ENCODE data around the gene TIMM29. TPM values are rescaled to one million over a fixed set of nuclear protein-coding genes. Genes with fewer than 3 reads are reported as not detected.

Gene TIMM29
- polyA plus RNA-seq, 5 donors: 20.1 to 28.1 (median 23.9) TPM

DNA sequence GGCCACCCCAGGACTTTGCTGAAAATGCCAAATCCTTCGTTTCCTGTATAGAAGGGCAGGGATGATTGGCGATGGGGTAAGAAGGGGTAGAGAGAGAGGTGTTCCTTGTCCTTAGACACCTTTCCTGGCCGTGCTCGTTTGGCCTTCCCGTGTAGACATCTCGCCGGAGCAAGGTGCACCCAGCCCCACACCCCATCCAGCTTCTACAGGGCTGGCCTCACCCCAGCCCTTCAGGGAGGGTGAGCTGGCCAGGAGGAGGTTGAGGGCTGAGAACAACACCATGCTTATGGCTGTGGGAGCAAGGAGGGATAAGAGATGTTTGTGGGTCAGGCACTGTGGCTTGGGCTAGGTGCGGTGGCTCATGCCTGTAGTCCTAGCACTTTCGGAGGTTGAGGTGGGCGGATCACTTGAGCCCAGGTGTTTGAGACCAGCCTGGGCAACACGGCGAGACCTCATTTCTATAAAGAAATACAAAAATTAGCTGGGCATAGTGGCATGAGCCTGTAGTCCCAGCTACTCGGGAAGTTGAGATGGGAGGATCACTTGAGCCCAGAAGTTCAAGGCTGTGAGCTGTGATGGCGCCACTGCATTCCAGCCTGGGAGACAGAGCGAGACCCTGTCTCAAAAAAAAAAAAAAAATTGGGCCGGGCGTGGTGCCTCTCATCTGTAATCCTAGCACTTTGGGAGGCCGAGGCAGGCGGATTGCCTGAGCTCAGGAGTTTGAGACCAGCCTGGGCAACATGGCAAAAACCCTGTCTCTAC lies 47.7 kb downstream of the TIMM29 start:
- no peak for DNase-seq

DNA sequence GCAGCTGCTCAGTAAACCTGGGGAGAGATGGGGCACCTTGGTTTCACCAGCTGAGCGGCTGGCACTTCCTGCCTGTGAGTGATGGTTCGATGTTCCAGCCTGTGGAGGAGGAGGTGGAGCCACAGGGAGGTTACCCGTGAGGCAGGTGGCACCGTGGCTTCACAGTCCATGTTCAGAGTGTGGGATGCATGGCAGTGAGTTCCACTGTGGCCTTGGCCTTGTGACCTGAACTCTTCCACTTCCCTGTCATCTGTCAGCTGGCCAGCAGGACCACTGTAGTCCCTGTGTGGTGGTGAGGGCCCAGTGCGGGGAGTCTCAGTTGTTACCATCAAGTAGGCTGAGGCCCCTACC lies 49.1 kb downstream of the TIMM29 start:
- no peak for DNase-seq

Other genes starting within 250 kb of the TIMM29 start
- 10 to 100 TPM; 33.6 to 60.7 (median 44.8) TPM for gene QTRT1, start 227.4 kb upstream of the TIMM29 start, polyA plus RNA-seq (ENCODE audit: insufficient read depth in 1 of 5, insufficient read length in 5 of 5, low replicate concordance in 1 of 5)
- 100 to 1,000 TPM in 2 of 5 donors, 10 to 100 TPM in 3; 78.1 to 110 (median 98.8) TPM for gene DNM2, start 210.7 kb upstream of the TIMM29 start, polyA plus RNA-seq (ENCODE audit: insufficient read depth in 1 of 5, insufficient read length in 5 of 5, low replicate concordance in 1 of 5)
- 10 to 100 TPM; 28.3 to 57.5 (median 37.0) TPM for gene TMED1, start 92.6 kb upstream of the TIMM29 start, polyA plus RNA-seq (ENCODE audit: insufficient read depth in 1 of 5, insufficient read length in 5 of 5, low replicate concordance in 1 of 5)
- gene C19orf38, start 80.4 kb upstream of the TIMM29 start, polyA plus RNA-seq (ENCODE audit: insufficient read depth in 1 of 5, insufficient read length in 5 of 5, low replicate concordance in 1 of 5): 1 to 10 TPM; 3.1 to 4.5 (median 4.1) TPM
- gene CARM1, start 57.3 kb upstream of the TIMM29 start, polyA plus RNA-seq (ENCODE audit: insufficient read depth in 1 of 5, insufficient read length in 5 of 5, low replicate concordance in 1 of 5): 10 to 100 TPM; 30.6 to 54.3 (median 43.5) TPM
- 10 to 100 TPM; 27.4 to 49.1 (median 38.6) TPM for gene YIPF2, start 172 bp upstream of the TIMM29 start, polyA plus RNA-seq (ENCODE audit: insufficient read depth in 1 of 5, insufficient read length in 5 of 5, low replicate concordance in 1 of 5)
- 100 to 1,000 TPM; 119 to 173 (median 124) TPM for gene SMARCA4, start 32.2 kb downstream of the TIMM29 start, polyA plus RNA-seq (ENCODE audit: insufficient read depth in 1 of 5, insufficient read length in 5 of 5, low replicate concordance in 1 of 5)
- gene LDLR, start 160.7 kb downstream of the TIMM29 start, polyA plus RNA-seq (ENCODE audit: insufficient read depth in 1 of 5, insufficient read length in 5 of 5, low replicate concordance in 1 of 5): 10 to 100 TPM; 11.1 to 39.2 (median 23.0) TPM
- 10 to 100 TPM; 15.4 to 34.8 (median 24.9) TPM for gene SPC24, start 227.0 kb downstream of the TIMM29 start, polyA plus RNA-seq (ENCODE audit: insufficient read depth in 1 of 5, insufficient read length in 5 of 5, low replicate concordance in 1 of 5)